NCI-H1694 (cell line): Measurements from ENCODE around the gene XPC.
"Not testable (repeated sequence)": the region's sequence is repeated elsewhere in the genome, so short reads cannot be mapped to it uniquely, and the experiment has no call there.

Experiments
- DNase-seq: peaks from one replicate; lab custom pipeline; 2025; lab: John Stamatoyannopoulos, UW

XPC gene

GRCh38 chr3:14133188-14133800 lies 45.1 kb downstream of the XPC start:
- DNase-seq: no peak

DNA sequence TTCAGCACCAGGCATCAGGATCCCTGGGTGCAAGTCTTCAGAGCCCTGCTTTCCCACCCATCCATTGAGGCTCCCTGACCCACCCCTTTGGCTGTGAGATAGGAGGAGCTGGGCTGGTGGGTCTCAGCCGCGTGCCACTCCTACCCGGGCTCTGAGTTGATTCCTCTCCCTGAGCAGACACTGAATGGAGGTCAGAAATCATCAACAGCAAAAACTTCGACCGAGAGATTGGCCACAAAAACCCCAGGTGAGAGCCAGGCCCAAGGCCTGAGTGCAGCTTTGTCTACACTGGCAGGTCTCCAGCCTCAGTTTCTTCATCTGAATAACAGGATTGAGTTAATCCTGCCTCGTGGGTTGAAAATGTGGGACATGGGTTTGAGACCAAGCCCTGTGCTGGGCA lies 45.7 kb downstream of the XPC start:
- DNase-seq: no peak

DNA sequence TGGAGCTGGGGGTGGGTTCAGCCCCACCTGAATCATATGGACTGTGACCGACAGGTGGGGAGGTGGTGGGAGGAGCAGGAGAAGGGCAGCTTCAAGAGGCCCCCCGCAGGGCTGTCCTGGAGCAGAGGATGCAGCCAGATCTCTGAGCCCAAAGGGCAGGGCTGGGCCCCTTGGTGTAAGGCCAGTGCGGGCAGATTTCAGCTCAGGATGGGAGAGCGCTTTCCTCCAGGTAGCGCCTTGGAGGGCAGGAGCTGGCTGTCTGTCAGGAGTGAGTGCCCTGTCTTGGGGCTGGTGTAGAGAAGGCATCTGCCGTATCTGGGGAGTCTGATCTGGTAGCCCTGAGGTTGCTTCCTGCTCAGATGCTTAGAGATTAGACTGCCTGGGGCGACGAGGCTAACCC lies 46.3 kb downstream of the XPC start:
- no peak for DNase-seq

GRCh38 chr3:14131134-14131533 lies 47.3 kb downstream of the XPC start:
- DNase-seq: no peak

- DNase-seq: no peak
Observed at GRCh38 chr3:14130707-14131106, 47.7 kb downstream of the XPC start.

- DNase-seq: no peak
Observed at GRCh38 chr3:14130230-14130629, 48.2 kb downstream of the XPC start.

- no peak for DNase-seq
Observed at GRCh38 chr3:14129296-14129695, 49.1 kb downstream of the XPC start.

- no peak for DNase-seq
Observed at GRCh38 chr3:14128724-14129123, 49.7 kb downstream of the XPC start.

DNA sequence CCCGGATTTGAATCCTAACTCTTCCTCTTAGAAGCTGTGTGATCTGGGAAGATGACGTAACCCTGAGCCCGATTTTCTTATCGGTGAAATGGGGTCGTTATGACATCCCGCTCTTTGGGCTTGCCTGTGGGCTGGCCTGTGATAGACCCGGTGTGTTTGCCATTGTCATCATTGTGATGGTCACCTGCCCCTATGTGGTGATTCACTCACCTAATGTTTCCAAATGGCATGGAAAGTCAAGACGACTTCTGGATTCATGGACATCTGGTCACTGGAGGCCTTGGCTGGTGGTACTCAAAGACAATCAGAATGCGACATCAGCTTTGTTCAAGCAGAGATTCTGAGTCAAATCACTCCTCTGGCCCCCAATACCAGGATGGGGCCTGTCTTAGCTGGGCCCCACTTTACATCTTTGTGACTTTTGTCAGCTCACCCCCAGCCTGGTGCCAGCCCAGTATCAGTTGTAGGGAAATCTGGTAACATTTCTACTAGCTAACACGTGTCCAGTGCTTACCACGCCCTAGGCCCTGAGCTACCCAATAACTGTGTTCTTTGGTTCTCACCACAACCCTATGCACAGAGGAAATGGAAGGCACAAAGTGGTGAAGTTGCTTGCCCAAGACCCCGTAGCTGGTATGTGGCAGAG lies 50.8 kb downstream of the XPC start:
- no peak for DNase-seq

DNA sequence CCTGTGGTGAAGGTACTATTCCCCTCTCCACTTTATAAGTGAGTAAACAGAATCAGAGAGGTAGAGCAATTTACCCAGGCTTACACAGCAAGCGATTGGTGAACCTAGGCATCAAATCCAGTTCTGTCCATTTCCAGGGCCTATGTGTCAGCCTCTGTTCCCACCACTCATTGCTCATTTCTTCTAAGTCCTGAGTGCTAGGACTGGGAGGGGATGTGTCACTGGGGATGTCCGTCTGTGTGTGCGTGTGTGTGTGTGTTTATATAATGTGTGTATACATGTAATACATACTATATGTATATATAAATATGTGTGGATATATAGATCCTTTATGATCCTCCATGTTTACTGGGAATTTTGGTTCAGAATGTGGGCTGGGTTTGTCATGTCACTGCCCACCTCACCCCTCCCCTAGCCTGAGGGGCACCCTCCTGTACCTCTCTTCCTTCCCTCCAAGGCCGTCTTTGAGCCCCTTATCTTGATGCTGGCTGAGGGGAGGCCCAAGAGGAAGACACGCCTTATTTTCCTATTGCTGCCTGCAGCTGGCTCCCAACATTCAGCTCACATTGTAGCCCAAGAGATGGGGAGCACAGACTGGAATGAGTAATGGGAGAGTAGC lies 51.4 kb downstream of the XPC start:
- no peak for DNase-seq

DNA sequence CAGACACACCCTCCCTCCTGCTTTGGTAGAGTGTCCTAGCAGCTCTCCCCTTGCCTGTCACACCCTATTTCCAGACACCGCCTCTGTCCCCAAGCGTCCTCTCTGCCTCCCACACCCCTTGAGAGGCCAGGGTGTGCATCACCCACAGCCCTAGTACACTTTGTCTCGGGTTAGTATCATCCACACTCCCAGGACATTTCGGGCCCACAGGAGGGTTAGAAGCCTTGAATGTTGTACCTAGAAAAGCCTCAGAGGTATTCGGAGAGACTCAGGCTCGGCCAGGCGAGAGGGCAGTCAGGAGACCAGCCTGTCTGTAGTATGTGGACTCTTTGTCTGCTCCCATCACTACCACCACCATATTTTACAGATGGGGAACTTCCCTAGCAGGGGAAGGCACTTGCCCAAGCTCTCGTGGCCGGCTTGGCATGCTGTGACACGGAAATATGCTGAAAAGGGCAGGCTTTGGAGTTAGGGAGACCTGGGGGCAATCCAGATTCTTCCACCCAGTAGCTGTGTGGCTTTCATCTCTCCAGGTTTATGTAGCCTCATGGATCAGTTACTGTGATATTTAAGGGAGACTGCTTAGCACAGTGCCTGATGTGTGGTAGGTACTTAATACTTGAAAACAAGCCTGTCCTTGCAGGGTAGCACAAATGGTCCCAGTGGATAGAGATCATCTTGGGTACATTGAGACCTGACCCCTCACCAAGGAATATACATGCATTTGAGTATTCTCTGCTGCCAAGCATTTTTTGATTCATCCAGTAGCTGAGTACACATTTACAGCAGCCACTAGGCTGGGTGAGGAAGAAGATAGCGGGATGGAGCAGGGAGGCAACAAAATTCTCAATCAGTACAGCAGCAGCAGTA lies 52.1 kb downstream of the XPC start:
- DNase-seq: no peak

GRCh38 chr3:14125193-14126016 lies 53.0 kb downstream of the XPC start:
- DNase-seq: no peak

DNA sequence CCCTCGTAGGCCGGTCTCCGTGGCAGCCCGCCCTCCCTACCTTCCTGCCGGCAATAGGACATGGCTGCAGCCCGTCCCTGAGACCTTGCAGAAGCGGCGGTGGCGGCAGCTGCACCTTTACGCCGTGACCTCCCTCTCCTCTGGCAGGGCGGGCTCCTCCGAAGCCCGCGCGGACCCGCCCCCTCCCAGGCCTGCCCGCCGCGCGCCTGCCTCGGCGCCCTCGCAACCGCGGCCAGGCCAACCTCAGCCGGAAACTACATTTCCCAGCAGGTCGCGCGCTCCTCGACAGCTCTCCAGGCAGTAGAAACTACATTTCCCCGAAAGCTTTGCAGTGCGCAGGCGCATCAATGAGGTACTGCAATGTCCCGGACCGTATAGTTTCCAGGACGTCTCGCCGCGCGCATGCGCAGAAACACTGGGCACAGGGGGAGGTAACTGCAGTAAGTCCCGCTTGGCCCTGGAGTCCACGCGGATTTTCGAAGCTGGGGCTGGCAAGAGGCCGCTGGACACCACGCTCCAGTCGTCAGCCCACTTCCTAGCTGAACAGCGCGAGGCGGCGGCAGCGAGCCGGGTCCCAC lies 53.7 kb downstream of the XPC start, which contains the start of the genes CHCHD4 and TMEM43:
Gene CHCHD4 (minus strand): TSS at position 256 of the 578 bp plus-strand sequence. CDS start 194 bp downstream, at position 62.
Gene TMEM43 (plus strand): TSS at position 438 of the 578 bp plus-strand sequence. CDS start 142 bp downstream, outside the sequence.
- DNase-seq: peak; percentile 75

- DNase-seq: no peak
Observed at GRCh38 chr3:14124223-14124614, 54.2 kb downstream of the XPC start.

DNA sequence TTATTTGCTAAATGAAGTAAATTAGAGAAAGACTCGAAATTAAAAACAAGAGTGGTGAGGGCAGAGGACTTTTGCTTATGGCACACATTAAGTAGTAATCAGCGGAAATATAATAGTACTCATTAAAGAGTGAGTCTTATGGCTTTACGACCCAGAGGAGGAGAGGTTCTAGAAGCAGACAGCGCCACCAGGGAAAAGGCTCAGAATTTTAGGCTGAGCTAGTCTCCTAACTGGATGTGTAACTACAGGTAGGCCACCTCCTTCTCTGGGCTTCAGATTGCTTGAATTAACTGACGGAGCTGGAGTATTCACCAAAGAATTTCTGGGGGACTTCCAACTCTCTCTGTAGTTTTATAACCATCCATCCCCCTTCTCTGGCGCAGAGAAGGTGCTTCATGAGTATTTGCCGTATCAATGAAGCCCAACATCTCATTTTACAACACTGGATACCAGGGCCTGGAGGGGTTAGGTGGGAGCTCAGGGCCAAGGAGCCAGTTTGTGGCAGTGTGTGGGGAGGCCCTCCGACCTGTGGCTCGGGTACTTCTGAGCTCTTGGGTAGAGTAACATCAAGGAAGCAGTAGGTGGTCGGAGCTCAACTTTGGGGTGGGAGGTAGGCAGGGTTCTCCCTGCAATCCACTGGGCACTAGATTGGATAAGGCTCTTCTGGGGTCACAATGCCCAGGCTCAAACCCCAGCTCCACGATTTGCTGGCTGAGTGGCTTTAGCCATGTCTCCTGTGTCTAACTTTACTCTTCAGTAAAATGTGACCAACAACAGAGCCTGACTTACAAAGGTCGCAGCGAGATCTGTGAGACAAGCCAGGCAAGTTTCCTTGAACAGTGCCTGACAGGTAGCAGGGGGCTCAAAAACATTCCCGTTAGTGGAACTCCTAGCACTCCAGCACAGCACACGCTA lies 54.8 kb downstream of the XPC start:
- no peak for DNase-seq

DNA sequence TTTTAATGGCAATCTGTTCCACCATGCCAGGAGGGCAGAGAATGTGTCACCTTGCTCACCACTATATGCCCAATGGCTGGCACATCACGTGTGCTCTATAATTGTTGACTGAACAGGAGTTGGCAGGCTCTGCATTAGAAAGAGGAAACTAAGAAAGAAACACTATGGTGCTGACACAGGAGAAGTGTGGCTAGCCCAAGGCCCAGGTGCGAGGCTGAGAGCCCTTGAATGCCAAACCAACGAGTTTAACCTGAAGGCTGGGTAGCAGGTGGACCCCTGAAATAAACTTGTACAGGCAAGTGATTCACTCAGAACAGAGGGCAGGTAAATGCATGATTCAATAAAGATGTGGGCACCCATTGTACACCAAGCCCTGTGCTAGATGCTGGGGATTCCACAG lies 56.1 kb downstream of the XPC start:
- no peak for DNase-seq

- DNase-seq: no peak
Observed at GRCh38 chr3:14121859-14122258, 56.5 kb downstream of the XPC start.

DNA sequence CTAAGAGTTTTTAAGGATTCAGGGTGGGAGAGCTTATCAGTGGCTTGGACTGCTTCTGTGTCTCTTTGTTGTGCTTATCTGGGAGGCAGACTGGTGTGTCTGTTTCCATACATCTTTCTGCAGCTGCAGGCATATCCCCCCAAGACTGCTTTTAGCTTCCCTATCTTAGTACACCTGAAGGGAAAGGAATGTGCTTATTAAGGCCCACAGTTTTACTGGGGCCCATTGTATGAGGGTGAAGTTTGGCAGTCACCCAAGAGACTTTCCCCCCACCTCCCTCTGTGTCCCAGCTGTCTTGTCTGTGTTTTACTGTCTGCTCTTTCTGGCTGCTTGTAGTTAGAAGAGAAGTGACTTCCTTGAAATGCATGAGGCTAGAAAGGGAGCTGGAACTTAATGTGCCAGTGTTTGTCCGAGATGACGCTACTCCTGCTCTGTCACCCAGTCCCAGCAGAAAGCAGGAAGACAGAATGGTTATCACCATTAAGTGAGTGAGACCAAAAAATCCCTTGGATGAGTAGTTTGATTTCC lies 57.4 kb downstream of the XPC start:
- not testable (repeated sequence) for DNase-seq

DNA sequence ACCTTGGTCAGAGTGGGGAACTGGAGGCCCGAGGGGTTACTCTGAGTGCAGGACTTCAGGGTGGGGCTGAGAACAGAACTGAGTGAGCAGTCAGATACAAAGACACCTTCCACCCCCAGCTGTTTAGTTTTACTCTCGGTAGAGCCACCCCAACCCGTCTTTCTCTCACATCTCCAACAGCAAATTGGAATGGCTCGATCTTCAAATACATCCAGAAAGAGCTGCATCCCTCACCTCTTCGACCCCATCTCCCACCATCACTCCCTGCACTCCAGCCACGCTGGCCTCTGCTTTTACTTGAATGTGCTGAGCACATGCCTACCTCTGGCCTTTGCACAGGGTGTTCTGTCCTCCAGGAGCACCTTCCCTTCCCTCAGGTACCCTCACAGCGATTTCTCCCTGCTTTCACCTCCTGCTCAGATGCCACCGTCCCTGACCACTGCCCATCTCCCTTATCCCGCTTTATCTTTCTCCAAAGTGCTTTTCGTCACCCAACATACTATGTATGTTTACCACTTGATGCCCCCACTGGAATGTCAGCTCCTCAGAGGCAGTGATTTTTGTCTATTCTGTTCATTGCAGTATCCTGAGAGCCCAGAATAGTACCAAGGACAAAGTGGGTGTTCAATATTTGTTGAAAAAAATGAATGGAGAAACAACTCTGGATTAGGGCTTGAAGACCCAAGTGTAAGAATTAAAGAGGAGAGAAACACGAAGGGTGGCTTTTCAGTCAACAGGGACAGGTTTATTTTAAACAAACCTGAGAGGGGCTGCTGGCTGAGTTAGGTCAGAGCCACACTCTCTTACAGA lies 58.1 kb downstream of the XPC start:
- no peak for DNase-seq
